ENCODE measurements around the gene ATP10D.
"Not testable (repeated sequence)": the region's sequence is repeated elsewhere in the genome, so short reads cannot be mapped to it uniquely, and the experiment has no call there.

The ATP10D gene
- total RNA-seq, result 3.6 reads per million, percentile 14 among the genes with 10 or more reads in this experiment

DNA sequence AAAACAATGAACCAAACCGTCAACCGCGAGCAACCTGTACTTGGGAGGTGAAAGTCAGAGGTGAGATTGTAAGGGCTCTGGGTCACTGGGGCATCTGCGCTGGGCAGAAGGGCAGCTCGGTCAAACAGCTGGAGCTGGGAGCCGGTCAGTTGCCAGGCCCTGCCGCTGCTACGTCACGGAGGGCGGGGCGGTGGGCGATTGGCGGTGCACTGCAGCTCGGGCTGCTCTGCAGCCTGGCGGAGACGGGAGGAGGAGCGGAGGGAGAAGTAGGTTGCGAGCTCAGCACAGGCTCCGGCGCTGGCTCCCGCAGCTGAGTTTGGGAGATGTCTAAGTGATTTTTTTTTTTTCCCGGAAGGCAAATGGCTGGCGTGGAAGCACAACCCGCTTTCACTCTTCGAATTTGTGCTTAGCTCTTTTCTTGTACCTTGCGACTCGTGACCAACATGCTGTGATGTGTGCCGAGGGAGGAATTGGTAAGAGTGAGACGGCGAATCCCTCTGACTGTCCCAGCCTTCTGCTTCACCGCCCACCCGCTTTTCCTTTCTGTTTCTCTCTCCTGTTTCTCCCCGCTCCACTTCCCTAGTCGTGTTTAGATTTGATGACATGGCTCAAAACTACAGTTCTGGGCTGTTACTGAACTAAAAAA is at the start of gene ATP10D:
Gene ATP10D, plus strand, starts transcription at position 229 of the 646 bp plus-strand sequence. CDS start 27,266 bp downstream, outside the sequence.
- DNase-seq, result peak; percentile 56

DNA sequence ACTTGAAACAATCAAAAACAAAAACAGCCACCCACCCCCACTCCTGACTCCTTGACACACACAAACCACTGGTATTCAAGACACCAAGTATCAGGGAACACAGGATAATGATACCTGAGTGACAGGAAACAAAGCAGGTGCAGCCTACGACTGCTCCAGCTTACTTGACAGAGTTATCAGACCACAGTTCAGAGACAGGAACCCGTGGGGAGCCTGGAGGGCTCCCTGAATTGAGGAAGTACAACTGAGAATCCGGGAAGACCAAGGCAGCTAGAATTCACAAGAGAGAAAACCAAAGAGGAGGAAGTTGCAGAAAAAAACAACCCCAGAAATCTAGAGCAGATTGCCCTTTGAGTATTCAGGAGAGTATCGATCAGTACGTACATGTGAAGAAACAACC is 42.1 kb upstream of the ATP10D start:
- DNase-seq, result no peak

DNA sequence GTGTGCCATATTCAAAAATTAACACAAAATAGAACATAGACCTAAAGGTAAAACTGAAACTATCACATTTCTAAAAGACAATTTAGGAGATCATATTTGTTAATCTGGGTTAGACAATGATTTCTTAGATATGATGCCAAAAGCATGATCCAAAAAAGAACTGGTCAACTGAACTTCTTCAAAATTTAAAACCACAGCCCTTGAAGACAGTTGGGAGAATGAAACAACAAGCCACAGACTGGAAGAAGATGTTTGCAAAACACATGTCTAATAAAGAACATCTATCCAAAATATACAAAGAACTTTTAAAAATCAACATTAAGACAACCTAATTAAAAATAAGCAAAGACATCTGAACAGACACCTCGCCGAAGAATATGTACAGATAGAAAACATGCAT is 41.0 kb upstream of the ATP10D start:
- no peak for DNase-seq

DNA sequence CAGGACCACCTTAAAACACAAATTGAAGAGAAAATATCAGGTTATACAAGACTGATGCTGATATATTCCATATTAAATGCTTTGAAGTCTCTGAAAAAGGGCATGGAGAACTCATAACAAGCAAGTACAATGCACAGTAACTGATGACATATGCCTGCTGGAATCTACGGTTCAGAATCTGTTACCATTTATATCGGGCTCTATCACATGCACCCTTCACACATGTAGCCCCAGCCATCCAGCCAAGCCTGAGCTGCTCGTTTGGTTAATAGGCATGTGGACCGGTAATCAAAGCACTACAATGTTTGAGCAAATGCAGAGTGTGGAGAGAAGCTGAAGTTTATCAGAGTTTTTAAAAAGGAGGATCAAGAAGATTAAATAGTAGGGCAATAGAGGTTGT is 33.4 kb upstream of the ATP10D start:
- no peak for DNase-seq

DNA sequence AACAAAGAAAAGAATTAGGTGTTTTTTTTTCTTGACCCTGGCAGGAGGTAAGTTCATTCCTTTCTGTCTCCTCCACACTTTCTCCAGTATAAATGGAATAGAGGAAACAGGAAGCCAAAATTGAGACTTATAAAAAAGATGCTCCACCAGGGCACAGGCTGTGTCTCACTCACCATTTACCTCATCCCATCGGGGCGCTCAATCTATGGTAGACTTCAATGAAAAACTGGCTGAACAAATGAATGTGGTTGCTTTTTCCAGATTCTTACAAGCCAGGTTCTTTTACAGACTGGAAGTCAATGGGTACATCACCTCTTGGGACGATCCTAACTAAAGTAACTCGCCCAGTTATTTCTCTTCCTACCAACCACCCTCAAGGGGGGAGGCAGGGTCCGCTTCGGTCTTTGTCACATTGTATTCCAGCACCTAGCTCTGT is 22.3 kb upstream of the ATP10D start:
- no peak for DNase-seq

DNA sequence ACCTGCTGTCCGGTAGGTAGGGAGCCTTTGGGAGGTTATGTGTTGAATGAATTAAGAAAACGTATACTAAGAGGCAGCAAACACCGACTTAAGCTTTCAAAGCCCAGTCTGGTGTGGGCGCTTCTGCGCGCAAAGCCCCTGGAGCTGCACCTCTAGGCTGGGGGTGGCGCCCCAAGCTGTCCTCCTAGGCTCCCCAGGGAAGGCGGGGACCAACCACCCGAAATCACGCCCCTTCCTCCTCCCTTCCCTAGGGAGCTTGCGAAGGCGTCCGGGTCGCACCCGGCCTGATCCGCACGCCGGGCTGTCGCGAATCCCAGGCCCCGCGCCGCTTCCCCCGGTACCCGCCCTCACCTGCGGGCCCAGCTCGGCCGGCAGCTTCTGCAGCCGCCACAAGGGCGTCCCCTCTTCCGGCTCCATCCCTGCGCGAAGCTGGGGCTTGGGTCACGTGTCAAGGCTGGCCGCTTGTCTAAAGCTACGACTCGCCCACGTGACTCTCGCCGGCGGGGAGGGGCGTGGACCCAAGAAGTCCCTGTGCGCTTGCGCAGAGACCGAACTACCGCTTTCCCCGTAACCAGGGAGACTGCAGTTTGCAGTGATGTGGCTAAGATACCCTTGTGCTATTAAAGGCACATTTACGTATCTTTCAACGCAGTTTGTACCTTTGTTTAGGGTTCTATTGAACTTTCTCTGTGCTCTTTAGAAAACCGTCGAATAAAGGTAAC is 21.7 kb upstream of the ATP10D start, which contains the start of gene COMMD8:
Gene COMMD8, minus strand, starts transcription at position 468 of the 722 bp plus-strand sequence. Its CDS starts 51 bp downstream, at position 417.
- peak; percentile 98 for DNase-seq

DNA sequence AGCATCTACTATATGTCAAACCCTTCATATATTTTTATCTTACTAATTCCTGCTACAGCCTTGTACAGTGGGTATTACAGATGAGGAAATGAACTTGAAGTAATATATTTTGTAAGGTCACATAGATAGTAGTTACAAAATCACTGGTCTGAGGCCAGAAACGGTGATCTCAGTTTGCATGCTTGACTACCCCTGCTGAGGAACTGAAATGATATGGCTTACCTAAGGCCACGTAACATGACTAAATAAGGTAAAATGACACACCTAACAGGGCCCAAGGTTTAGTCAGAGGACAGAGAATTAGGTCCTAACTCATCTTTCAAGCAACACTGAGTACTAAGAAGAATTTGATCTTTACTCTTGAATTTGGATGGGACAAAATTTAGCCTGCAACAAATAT is 20.1 kb upstream of the ATP10D start:
- no peak for DNase-seq

DNA sequence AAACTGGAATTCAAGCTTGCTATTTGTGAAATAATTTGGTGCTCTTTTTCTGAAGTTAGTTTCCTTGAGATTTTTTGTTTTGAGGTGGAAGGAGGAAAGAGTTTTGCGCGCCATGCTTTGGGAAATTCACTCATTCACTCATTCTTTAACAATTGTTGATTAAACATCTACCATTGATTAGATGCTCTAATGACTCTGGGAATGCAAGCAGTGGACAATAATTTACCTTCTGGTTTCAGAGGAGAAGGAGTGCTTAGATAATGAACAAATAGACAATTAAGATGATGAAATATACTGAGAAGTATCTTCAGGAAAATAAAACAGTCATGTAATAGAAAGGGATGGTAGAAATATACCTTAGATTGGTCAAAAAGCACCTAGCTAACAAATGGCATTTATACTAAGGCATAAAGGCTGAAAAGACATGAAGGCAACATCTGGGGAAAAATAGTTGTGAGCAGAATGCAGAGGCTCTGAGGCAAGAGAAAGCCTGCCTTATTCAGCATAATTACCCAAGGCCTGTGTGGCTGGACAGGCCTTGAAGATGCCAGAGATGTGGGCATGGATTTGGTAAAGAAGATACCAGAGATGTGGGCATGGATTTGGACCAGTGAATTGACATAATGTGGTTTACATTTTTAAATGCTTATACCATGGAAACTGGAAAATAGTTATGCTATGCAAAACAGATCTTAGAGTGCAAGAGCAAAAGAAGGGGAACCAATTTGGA is 18.9 kb upstream of the ATP10D start:
- no peak for DNase-seq

DNA sequence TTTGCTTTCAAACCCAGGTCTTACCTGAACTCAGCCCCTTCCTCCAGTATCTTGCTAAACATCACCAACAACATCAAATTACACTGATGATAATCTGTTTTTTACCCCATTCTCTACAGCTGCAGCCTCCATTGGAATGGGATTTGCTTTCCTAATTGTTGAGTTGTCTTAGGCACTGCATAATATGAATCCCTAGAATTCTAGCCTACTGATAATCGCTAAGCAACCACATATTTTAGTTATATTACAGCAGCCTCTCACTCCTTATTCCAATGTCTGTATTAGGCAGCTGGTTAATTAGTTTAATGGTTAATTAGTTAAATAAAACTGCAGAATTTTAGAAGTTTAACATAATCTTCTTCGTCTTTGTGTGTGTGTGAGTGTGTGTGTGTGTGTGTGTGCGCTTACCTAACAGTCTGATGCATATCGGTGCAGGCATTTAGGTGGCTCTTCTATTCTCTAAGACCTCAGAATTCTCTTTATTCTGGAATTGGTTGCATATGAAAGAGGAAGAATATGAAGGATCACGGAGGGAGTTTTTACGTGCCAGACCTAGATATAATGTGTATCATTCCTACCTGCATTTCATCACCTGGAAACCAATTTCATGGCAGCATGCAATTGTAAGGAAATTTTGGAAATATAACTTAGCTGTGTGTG is 16.2 kb upstream of the ATP10D start:
- DNase-seq, result no peak

DNA sequence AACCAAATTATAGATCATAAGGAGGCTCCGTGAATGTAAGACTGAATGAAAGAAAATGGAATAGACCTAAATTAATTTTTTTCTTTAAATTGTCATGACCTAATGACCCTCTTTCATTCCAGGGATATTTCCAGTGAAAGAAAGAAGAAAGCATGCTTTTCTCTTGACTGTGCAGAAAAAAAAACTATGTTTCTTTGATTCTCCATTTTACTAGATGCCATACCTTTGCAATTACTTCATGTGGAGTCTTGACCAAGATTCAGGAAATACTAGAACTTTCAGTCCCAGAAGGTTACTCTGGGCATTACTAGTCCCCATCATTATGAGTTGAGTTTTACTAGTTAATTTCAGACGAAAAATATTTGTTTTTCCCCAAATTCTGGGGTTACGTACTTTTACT is 15.1 kb upstream of the ATP10D start:
- DNase-seq, result no peak

DNA sequence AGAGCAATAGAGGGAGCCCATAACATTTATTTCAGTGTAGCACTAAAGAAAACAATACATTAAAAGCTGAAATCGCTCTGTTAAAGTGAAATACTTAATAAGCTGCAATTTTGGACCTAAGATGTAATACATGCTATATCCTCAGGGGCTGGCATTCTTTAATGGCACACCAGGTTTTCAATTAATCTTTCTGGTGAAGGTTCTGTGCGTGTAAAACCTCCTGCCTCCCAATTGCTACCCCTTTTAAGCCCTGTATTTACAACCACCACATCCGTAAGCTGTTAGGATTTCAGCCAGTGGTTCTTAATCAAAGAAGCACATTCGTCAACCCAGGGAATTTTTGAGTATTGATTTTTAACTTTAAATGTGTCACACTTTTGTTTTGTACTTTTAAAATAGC is 14.0 kb upstream of the ATP10D start:
- DNase-seq, result no peak

DNA sequence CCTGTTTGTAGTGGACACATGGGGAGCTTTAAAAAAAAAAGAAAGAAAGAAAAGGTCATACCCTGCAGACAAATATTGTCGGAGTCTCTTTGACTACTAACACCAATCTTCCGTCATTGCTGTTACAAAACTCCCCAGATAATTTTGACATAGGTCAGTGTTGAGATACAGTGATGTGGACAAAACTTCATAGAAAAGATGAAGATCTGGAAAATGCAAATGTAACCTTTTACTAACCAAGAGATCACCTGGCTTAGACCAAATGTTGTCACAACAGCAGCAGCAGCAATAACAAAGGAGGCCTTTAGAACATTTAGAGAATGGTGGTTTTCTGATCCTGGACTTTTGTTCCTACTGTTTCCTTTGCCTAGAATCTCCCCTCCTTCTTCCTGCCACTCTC is 13.5 kb upstream of the ATP10D start:
- DNase-seq, result no peak

DNA sequence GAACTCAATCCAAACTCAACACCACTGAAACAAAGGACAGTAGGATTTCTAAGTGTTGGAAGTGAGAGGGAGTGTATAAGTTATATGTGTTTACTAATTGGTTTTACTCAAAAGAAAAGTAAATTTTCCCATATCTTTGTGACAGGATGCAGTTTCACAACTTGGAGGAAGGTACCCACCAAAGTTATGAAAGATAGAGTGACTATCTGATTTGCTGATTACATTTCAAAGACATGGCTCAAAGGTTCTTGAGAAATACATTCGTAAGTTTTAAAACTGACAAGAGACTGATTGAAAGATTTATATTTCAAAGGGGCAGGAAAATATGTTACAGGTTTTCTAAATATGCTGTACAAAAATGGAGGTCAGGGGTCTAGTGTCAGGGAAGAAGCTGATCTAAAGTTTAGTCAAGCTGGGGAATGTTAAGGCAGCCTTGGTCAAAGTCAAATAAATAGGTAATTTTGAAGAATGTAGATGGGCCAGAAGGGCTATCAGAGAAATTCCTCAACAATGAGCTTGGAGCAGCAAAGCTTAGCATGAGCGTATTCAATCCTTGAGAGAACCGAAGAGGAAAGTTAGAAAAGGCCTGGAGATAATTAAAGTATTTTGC is 11.8 kb upstream of the ATP10D start:
- DNase-seq, result no peak

DNA sequence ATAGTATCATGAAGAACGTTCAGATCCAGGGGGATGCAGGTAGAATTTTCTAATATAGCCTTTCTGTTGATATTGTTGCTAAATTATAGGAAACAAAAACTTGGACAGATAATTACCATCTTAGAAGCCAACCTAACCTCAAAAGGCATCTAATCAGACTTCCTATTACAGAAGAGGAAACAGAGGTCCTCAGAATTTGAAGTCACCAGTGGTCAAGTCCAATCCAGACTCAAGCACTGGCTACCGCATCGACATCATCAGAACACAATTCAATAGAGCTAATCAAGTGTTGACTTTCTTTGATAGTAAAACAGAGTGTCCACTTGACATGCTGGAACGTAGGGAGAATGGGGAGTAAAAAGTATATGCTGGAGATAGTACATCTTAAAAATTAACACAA is 10.3 kb upstream of the ATP10D start:
- no peak for DNase-seq

DNA sequence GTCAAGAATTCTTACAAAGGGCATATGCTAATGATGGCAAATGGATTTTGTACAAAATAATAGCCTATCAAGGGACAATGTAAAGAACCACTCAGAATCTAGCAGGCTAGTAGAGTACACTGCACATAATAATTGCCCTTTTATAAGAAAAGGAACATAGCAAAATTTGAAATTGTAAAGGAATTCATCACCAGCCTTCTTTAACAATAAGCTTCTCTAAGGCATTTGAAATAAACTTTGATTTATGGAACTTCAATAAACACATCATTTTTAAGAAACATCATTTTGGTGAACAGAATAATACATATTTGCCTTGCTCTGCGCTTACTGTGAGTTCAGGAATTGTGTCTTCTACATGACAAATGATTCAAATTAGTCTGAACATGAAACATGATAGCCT is 9.7 kb upstream of the ATP10D start:
- DNase-seq, result no peak

DNA sequence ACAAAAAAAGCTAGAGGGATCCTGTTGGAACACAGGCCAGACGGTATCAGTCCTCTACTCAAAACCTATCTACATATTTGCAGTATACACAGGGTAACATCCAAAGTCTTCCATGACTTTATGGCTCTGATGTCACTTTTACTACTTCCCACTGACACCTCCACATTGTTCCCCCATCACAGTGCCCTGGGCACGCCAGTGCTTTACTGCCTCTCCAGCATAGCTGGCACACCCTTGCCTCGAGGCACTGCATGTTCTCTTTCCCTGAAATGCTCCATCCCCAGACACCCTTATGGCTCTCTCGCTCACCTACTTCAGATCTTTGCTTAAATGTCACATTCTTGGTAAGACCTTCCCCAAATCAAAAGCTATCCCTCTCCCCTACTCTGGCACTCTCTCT is 6.3 kb upstream of the ATP10D start:
- no peak for DNase-seq

DNA sequence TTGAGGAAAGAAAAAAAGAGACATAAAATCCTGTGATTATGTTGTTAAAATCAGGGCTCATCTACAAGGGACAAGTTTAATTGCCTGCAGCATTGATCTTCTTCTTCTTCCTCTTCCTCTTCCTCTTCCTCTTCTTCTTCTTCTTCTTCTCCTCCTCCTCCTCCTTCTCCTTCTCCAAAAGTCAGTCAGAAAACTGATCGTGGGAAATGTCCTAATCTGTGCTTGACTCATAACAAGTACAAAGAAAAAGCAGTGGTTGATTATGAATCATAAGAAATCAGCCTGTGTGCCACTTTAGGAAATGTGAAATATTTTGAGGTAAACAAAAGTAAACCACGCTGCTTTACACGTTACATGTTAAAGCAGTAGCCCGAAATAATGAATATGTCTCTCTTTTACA is 2.7 kb upstream of the ATP10D start:
- no peak for DNase-seq

DNA sequence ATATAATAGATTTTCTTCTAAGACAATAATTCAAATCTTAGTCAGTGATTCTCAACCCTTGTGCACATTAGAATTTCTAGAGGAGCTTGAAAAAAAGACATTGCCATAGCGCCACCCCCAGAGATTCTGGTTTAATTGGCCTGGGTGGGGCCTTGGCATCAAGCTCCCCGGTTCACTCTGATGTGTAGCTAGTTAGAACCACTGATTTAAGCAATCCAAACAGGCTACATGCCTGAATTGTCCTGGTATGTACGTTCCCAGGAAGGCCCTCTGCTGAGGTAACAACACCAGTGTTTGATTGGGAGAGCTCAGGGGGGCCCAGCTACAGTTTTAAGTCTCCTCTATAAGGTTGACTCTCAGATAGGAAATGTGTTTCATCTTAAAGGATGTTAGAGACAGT is 1.3 kb upstream of the ATP10D start:
- no peak for DNase-seq

DNA sequence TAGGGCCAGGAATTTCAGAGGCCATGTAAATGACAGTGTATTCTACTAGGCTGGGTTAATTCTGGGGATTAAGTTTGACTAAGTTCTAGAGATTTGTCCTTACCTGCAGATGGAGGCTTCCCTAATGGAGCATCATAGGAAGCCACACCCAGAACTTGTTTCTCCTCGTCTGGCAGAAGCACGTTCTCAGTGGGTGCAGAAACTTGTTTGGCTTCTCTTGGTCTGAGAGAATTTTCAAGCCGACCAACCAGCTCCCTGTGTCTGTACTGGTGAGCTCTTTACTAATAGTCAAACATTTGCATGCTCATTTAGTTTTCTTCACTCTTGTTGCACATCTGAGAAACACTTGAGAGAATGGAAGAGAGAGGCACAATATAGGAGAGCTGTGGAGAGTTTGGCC is 907 bp upstream of the ATP10D start:
- no peak for DNase-seq

DNA sequence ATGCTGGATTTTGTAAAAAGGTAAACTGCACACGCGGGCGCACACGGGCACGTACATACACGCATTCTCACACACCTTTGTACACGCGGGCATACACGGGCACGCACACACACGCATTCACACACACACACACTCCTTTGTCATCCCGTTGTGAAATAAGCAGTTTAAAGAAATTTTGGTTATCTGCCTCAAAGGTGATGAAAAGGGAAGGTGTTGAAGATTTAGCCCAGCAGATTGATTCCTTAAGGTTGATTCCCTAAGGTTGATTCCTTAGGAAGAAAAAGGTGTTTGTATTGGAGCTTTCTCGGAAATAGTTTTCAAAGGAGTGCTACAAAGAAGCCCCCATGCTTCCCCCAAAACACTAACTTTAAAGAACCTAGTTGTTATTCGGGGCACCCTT is 693 bp downstream of the ATP10D start:
- DNase-seq, result no peak

DNA sequence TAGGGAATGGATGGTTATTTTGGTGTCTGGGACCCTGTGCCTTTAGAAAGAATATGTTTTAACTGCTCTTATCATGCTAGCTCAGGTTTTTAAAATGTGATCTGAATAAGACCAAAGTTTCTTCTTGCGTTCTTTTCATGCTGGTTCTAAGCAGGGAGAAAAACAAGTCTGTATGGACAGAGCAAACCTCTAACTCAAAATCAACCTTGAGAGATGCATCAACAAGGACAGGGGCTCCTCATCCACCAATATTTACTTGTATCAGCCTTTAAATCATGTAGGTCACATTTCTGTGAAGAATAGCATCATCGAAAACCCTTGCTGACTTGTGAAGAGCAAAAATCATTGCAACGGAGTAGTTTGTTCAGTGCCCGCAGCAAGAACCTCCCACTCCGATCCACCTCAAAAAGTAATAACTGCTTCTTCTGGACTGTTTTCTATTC is 1.2 kb downstream of the ATP10D start:
- DNase-seq, result no peak

DNA sequence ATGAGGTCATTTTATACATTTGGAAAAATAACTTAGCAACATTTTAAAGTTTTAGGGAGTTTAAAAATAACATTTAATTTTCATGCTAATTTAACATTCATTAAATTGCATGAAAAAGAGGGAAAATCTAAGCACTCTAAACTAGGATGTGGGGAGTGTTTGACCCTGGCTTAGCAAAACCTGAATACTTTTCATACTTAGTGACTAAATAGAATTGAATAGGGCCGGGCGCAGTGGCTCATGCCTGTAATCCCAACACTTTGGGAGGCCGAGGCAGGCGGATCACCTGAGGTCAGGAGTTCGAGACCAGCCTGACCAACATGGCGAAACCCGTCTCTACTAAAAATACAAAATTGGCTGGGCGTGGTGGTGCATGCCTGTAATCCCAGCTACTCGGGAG is 1.7 kb downstream of the ATP10D start:
- DNase-seq, result not testable (repeated sequence)

DNA sequence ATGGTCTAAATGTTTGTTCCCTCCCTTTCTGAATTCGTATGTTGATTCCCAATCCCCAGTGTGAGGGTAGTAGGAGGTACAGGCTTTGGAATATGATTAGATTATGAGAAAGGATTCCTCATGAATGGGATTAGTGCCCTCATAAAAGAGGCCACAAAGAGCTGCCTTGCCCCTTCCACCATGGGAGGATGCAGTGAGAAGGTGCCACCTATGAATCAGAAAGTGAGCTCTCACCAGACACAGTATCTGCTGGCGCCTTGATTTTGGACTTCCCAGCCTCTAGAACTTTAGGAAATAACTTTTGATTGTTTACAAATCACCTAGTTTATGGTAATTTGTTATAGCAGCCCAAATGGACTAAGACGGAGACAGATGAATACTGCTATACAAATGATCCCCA is 3.6 kb downstream of the ATP10D start:
- no peak for DNase-seq

Measured in effector CD4-positive, alpha-beta T cell (primary cell).